Stimulated activated CD8-positive, alpha-beta memory T cell treated with anti-CD3 and anti-CD28 coated beads, Interleukin-4, amount 100 ng/mL, for 1 hour (primary cell): ENCODE results near the gene NR1H3.
"Not testable (repeated sequence)": the region's sequence is repeated elsewhere in the genome, so short reads cannot be mapped to it uniquely, and the experiment has no call there.

Source experiments
- DNase-seq, 2 donors: peaks; one replicate each; pipeline ENCODE4 v3.0.0-alpha.2; 2020; ENCODE audit warnings: low read depth in 2 of 2, low spot score in 1 of 2

The NR1H3 gene

DNA sequence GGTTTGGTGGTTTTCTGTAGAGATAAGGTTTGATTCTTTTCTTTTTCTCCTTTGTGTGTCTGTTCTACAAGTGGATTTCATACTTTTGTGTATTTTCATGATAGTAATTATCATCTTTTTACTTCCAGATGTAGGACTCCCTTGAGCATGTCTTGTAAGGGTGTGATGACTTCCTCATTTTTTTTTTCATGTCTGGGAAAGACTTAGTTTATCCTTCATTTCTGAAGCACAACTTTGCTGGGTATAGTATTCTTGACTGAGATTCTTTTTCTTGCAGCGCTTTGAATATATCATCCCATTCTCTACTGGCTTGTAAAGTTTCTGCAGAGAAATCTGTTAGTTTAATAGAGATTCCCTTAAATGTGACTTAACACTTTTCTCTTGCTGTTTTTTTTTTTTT, 45.1 kb downstream of the NR1H3 start:
- DNase-seq = no peak

DNA sequence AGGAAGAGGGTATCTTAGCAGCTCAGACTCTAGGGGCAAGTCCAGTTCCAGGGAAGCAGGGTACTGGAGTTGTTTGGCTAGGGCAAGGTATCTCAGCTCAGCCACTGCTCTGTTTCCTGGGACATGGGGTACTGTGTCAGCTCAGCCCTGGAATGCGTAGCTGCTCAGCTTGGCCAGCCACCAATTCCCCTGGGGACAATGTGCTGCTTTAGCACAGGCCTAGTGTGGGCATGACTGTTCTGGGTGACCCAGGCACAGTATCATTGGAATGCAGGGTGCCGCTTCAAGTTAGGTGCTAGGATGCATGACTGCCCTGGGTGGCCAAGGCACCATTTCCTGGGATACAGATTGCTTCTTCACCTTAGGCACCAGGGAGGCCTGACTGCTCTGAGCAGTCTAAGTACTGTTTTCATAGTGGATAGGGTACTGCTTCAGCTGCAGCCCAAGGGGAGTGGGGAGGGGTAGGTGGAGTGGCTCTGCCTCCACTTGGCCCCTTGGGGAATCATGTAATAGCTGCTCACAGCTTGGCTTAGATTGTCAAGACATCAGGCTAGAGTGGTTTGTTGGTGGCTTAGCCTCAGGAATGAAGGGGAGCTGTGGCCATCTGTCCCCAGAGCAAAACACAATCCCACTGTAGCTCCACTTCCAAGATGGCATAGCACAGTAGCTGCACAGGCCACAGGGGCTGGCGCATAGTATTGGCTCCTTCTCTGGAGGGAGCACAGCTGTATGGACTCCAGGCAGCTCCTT, 48.1 kb downstream of the NR1H3 start:
- DNase-seq = no peak

DNA sequence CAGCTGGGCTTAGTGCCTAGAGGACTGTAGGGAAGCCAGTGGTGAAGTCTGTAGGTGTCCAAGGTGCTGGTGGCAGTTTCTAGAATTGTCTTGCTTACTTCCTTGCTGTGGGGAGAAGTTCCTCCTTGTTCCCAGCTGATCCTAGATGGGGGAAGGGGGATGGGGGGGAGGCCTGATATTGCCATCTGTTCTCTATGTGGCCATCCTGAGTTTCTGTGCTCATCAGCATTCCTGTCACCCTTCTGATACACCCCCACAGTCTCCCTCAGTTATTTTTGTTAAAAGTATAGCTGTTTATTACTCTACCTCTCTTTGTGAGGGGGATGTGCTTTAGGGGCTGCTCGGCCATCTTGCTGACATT, 48.7 kb downstream of the NR1H3 start:
- DNase-seq = no peak

DNA sequence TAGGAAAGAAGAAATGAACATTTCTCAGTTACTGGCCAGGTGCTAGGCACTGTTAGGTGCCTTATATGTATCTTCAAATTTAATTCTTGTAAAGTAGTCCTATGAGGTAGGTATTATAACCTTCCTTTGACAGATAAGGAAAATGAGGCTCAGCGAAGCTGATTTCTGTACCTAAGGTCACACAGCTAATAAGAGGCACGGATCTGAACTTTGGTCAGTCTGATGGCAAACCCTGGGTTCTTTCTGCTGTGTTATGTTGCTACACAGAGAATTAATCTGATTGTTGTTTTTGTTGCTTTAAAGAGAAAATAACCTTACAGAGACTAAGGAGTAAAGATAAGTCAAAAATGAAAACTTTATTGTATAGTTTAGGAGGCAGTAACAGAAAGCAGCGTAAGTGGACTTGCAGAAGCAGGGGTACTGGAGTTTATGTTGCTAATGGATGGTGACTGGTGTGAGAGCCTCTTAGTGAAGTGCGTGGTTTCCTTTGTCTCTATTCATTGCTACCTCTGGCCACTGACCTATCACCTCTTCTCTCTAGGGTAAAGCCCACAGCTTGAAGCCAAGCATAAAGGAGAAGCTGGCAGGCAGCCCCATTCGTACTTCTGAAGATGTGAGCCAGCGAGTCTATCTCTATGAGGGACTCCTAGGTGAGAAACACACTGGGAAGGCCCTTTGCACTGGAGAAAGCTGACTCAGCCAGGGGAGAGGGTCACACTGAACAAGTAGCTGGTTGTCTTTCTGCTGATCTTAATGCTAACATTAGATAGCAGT, 50.4 kb downstream of the NR1H3 start:
- DNase-seq = no peak

DNA sequence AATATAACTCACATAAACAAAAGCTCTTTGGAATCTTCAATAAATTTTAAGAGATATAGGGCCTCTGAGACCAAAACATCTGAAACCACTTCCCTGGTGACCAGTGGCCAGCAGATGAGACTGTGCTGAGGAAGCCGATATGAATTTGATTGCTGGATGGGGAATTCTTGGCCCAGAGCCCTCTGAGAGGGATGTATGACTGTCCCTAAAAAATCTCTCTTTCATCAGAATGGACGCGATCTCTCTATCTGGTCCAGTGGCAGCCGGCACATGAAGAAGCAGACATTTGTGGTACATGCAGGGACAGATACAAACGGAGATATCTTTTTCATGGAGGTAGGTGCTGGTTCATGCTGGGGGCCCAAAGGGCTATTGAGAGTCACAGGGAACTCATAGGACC, 57.2 kb downstream of the NR1H3 start:
- DNase-seq = no peak

GRCh38 chr11:47316501-47316900, 58.7 kb downstream of the NR1H3 start:
- DNase-seq = not testable (repeated sequence)

- no peak for DNase-seq
Observed at GRCh38 chr11:47317064-47317828, 59.5 kb downstream of the NR1H3 start.

- no peak for DNase-seq
Observed at GRCh38 chr11:47318166-47318565, 60.4 kb downstream of the NR1H3 start.
